K562 (cell line): Measurements from ENCODE around the gene FAM180B. TPM values are rescaled to one million over a fixed set of nuclear protein-coding genes. Genes with fewer than 3 reads are reported as not detected.
A peak's percentile ranks its signal among the peaks of the same experiment; 100 is the strongest.

Source experiments
- ATAC-seq: fragments of 200-7000 bp; cut with Tn5 transposase; 3 replicates; pipeline ENCODE4 v1.9.1; 2020; ENCODE audit warnings: moderate library complexity
- BruUV-seq: library from RNA; stranded (reverse); fragments of 400-500 nt; replicated peaks from 2 replicates; lab custom pipeline; 2021; lab: Mats Ljungman, UMichigan
- CTCF ChIA-PET: fragments of 300-600 bp; formaldehyde crosslinking; extraction: SDS; loops from one replicate; lab custom pipeline; 2021; ENCODE audit warnings: low intra/inter-chr PET ratio; lab: Yijun Ruan, JAX
- POLR2A ChIA-PET: fragments of 300-600, 350-650 bp; sonication (Branson Sonifier 250); formaldehyde crosslinking; extraction: SDS; loops from one replicate; lab custom pipeline; 2021; ENCODE audit warnings: antibody characterized with exemption, inconsistent platforms; lab: Yijun Ruan, JAX
- DNase-seq, 4 experiments: peaks; one replicate each; pipeline versions ENCODE4 v3.0.0 to v3.0.0-alpha.2; 2011 to 2018; ENCODE audit warnings: low spot score in 3 of 4, mixed read lengths in 3 of 4; ENCODE audit errors: extremely low read depth in 1 of 4
- FAIRE-seq: peaks from 2 replicates; lab custom pipeline; 2011; peaks lifted over from hg19 to GRCh38; lab: Jason Lieb, UNC
- H2AFZ ChIP-seq: 2 replicates; pipeline ENCODE4 v1.6.0; 2011; ENCODE audit warnings: low read depth, low read length, control low read depth, inconsistent platforms
- H3K27ac ChIP-seq: fragments of 200-600 bp; 3 replicates; pipeline ENCODE4 v1.8.0; 2011; ENCODE audit warnings: low read depth, mild to moderate bottlenecking, control low read depth, inconsistent platforms, low read length, moderate library complexity, mixed read lengths; ENCODE audit errors: extremely low read depth
- H3K27me3 ChIP-seq, 2 experiments: fragments of 300-600 bp in 1 of 2; 2 replicates in 1 of 2; 3 replicates in 1 of 2; pipeline versions ENCODE4 v1.6.0 to v1.8.0; 2011; ENCODE audit warnings: inconsistent platforms in 2 of 2, low read length in 2 of 2, mild to moderate bottlenecking in 1 of 2, mixed read lengths in 1 of 2, moderate library complexity in 1 of 2; ENCODE audit not compliant: control insufficient read depth in 2 of 2, insufficient read depth in 2 of 2
- H3K36me3 ChIP-seq: fragments of 300-600 bp; 3 replicates; pipeline ENCODE4 v1.8.0; 2011; ENCODE audit warnings: mild to moderate bottlenecking, low read length, inconsistent platforms; ENCODE audit not compliant: control insufficient read depth, insufficient read depth
- H3K4me1 ChIP-seq, 2 experiments: fragments of 200-600 bp in 1 of 2; replicated peaks in 1 of 2; 2 replicates in 1 of 2; 3 replicates in 1 of 2; pipeline versions ENCODE4 v1.5.1 to v1.8.0; 2011; ENCODE audit warnings: inconsistent platforms in 2 of 2, low read length in 2 of 2, mild to moderate bottlenecking in 1 of 2, mixed read lengths in 1 of 2, moderate library complexity in 1 of 2; ENCODE audit not compliant: control insufficient read depth in 2 of 2, insufficient read depth in 2 of 2
- H3K4me2 ChIP-seq: 2 replicates; pipeline ENCODE4 v1.6.1; 2011; ENCODE audit warnings: low read length, control low read depth, inconsistent platforms, mixed read lengths; ENCODE audit not compliant: insufficient read depth
- H3K4me3 ChIP-seq: fragments of 200-600 bp; sonication (generic), shearing (Covaris generic); 2 replicates; pipeline ENCODE4 v1.5.1; 2016; ENCODE audit warnings: control low read depth, inconsistent platforms
- H3K79me2 ChIP-seq: fragments of 200-600 bp; 3 replicates; pipeline ENCODE4 v1.8.0; 2011; ENCODE audit warnings: low read length, inconsistent platforms; ENCODE audit not compliant: control insufficient read depth, insufficient read depth
- H3K9ac ChIP-seq, 2 experiments: 2 replicates each; pipeline versions ENCODE4 v1.6.0 to v1.6.1; 2011; ENCODE audit warnings: low read depth in 2 of 2, low read length in 2 of 2, control low read depth in 1 of 2, inconsistent platforms in 1 of 2, mild to moderate bottlenecking in 1 of 2, mixed read lengths in 1 of 2; ENCODE audit not compliant: insufficient read depth in 1 of 2
- H3K9me1 ChIP-seq: one replicate; pipeline ENCODE4 v1.6.0; 2011; ENCODE audit warnings: inconsistent platforms, mild to moderate bottlenecking, low read length, moderate library complexity; ENCODE audit not compliant: control insufficient read depth, insufficient read depth
- H3K9me3 ChIP-seq: replicated peaks from 2 replicates; pipeline ENCODE4 v1.5.1; 2011; ENCODE audit warnings: low read depth, low read length, inconsistent platforms; ENCODE audit not compliant: control insufficient read depth, insufficient read depth
- H4K20me1 ChIP-seq: replicated peaks from 2 replicates; pipeline ENCODE4 v1.6.1; 2011; ENCODE audit warnings: low read length, inconsistent platforms, mixed read lengths; ENCODE audit not compliant: control insufficient read depth, insufficient read depth
- ARID1B ChIP-seq: fragments of 450-650 bp; IDR thresholded peaks from 2 replicates; pipeline ENCODE4 v1.6.1; 2016; ENCODE audit warnings: antibody characterized with exemption, mild to moderate bottlenecking, inconsistent platforms
- CBFA2T3 ChIP-seq: fragments of 450-650 bp; IDR thresholded peaks from 2 replicates; pipeline ENCODE4 v1.6.1; 2017
- CREM ChIP-seq: IDR thresholded peaks from 2 replicates; pipeline ENCODE4 v1.6.1; 2014; ENCODE audit warnings: antibody characterized with exemption, low read depth
- CTBP1 ChIP-seq: fragments of 450-650 bp; IDR thresholded peaks from 2 replicates; pipeline ENCODE4 v1.6.1; 2016; ENCODE audit warnings: borderline replicate concordance
- DMBX1 ChIP-seq: fragments of 250-450 bp; sonication (Bioruptor Pico); IDR thresholded peaks from 2 replicates; pipeline ENCODE4 v1.8.0; 2022; ENCODE audit warnings: inconsistent platforms, mild to moderate bottlenecking, moderate library complexity, borderline replicate concordance
- DPF2 ChIP-seq: fragments of 450-650 bp; IDR thresholded peaks from 2 replicates; pipeline ENCODE4 v1.6.1; 2016
- EP300 ChIP-seq: IDR thresholded peaks from 2 replicates; pipeline ENCODE4 v1.6.1; 2012; ENCODE audit warnings: low read length, improper control_type of control experiment
- ESRRA ChIP-seq: fragments of 450-650 bp; IDR thresholded peaks from 2 replicates; pipeline ENCODE4 v1.6.1; 2014; ENCODE audit warnings: low read depth, mild to moderate bottlenecking, moderate library complexity, borderline replicate concordance
- HDAC2 ChIP-seq: fragments of 450-650 bp; IDR thresholded peaks from 2 replicates; pipeline ENCODE4 v1.6.1; 2016; ENCODE audit warnings: mild to moderate bottlenecking
- HES1 ChIP-seq: fragments of 450-650 bp; IDR thresholded peaks from 2 replicates; pipeline ENCODE4 v1.6.1; 2016; ENCODE audit warnings: low read depth, mild to moderate bottlenecking, moderate library complexity
- KDM4B ChIP-seq, 2 experiments: fragments of 450-650 bp in 1 of 2; sonication (generic) in 1 of 2; IDR thresholded peaks; 2 replicates each; pipeline ENCODE4 v1.6.1; 2016 to 2017; ENCODE audit warnings: borderline replicate concordance in 2 of 2, antibody characterized with exemption in 1 of 2, low read depth in 1 of 2, mild to moderate bottlenecking in 1 of 2
- MEF2D ChIP-seq: conservative IDR thresholded peaks from 2 replicates; pipeline ENCODE4 v1.6.1; 2016; ENCODE audit warnings: low read depth, missing genetic modification characterization, missing compliant biosample characterization
- MEIS2 ChIP-seq: fragments of 450-650 bp; IDR thresholded peaks from 2 replicates; pipeline ENCODE4 v1.6.1; 2014; ENCODE audit warnings: mild to moderate bottlenecking; ENCODE audit not compliant: partially characterized antibody
- NCOA2 ChIP-seq, 2 experiments: fragments of 450-650 bp; IDR thresholded peaks; 2 replicates each; pipeline ENCODE4 v1.6.1; 2018; ENCODE audit warnings: mild to moderate bottlenecking in 2 of 2, moderate library complexity in 1 of 2; ENCODE audit not compliant: partially characterized antibody in 2 of 2
- PBX2 ChIP-seq, 2 experiments: IDR thresholded peaks in 1 of 2; conservative IDR thresholded peaks in 1 of 2; 2 replicates each; pipeline ENCODE4 v1.6.1; 2016; ENCODE audit warnings: low read depth in 2 of 2, mild to moderate bottlenecking in 1 of 2, missing compliant biosample characterization in 1 of 2, missing genetic modification characterization in 1 of 2, moderate library complexity in 1 of 2
- PHB2 ChIP-seq: fragments of 450-650 bp; IDR thresholded peaks from 2 replicates; pipeline ENCODE4 v1.6.1; 2017; ENCODE audit warnings: low read depth
- PKNOX1 ChIP-seq: fragments of 450-650 bp; IDR thresholded peaks from 2 replicates; pipeline ENCODE4 v1.6.1; 2016
- RAD51 ChIP-seq: fragments of 450-650 bp; IDR thresholded peaks from 2 replicates; pipeline ENCODE4 v1.7.1; 2016; ENCODE audit warnings: low read depth, mild to moderate bottlenecking, borderline replicate concordance
- TEAD4 ChIP-seq, 2 experiments: sonication (generic) in 1 of 2; formaldehyde crosslinking in 1 of 2; IDR thresholded peaks; 2 replicates each; pipeline versions ENCODE4 v1.6.1 to v1.8.0; 2012 to 2022; ENCODE audit warnings: borderline replicate concordance in 1 of 2, inconsistent platforms in 1 of 2, low read length in 1 of 2, mild to moderate bottlenecking in 1 of 2, missing genetic modification reagents in 1 of 2
- WGBS: fragments of 100-300 bp; shearing (Covaris generic); methylation state at CpG from one replicate; pipeline ENCODE4 v1.1.6; 2016; ENCODE audit warnings: low coverage, mixed read lengths; ENCODE audit not compliant: insufficient coverage; ENCODE audit errors: missing lambda C conversion rate; 5-methylcytosine and 5-hydroxymethylcytosine counted together
- in situ Hi-C: fragments of 300-500 bp; cut with MboI; formaldehyde crosslinking; loops from 4 replicates; pipeline ENCODE4 v1.15.0; 2018; ENCODE audit warnings: inconsistent platforms, mixed read lengths
- intact Hi-C: fragments of 100-400 bp; cut with micrococcal nuclease; formaldehyde crosslinking; loops from 2 replicates; pipeline ENCODE4 v1.14.2; 2022
- polyA plus RNA-seq, 8 experiments: library from polyadenylated mRNA; depleted of rRNA in 4 of 8; stranded (reverse) in 5 of 8; unstranded in 3 of 8; fragments of >200 nt; fragmentation: Nextera tagmentation in 2 of 8; fragmentation: Illumina TruSeq in 1 of 8; extraction: Ambion mirVana in 2 of 8; extraction: Trizol in 1 of 8; gene quantifications; 2 replicates each; pipeline versions ENCODE4 v1.2.1 to v1.2.3, GENCODE V29; 2011 to 2014; ENCODE audit warnings: inconsistent platforms in 1 of 8, missing spikeins in 1 of 8
- total RNA-seq, 7 experiments: library from RNA; depleted of rRNA in 6 of 7; stranded (reverse); fragments of >200 nt in 6 of 7; fragmentation: Illumina TruSeq in 2 of 7; extraction: Trizol in 2 of 7; gene quantifications; 2 replicates each; pipeline versions ENCODE4 v1.2.1 to v1.2.3, GENCODE V29; 2011 to 2021; ENCODE audit warnings: low replicate concordance in 1 of 7

Gene FAM180B
- total and polyA plus RNA-seq, 9 of the 15 experiments (the other 6 are each of a cell fraction or from before 2014, with no cell fraction given) = 0.05 to 0.14 TPM; not detected in 7

- H3K36me3 ChIP-seq = no peaks in the 10 kb centered on the region
- FAIRE-seq (no peak), ATAC-seq (peak; percentile 74), DNase-seq (peak in 2 of 4 experiments; percentile 43 to 52)
- intact Hi-C loops (no loop called here), in situ Hi-C loops (no loop called here)
- no peak overlapping the region for H3K4me2 ChIP-seq
- BruUV-seq = no TSS peak
- WGBS = 3% methylated on average over 3 of the region's 3 CpGs
- POLR2A ChIA-PET = interaction anchor here (0.7 to 2.4 kb wide), 5 partner anchors 10 to 187 kb away, joined by 3 to 9 read pairs (median 4); partner anchors contain the start of gene FAM180B
- no peak overlapping the region for H2AFZ ChIP-seq
- H3K9ac ChIP-seq = no peak overlapping the region
- H3K9me1 ChIP-seq = no peaks in the 10 kb centered on the region
- no peak overlapping the region for H3K27ac ChIP-seq
- H4K20me1 ChIP-seq = peaks cover 6% of the 10 kb centered on the region
- no peaks in the 10 kb centered on the region for H3K9me3 ChIP-seq
- H3K4me3 ChIP-seq = no peak overlapping the region
- CTCF ChIA-PET = no interaction called here
- H3K4me1 ChIP-seq = peaks cover 4 to 15% of the 10 kb centered on the region in 2 experiments; a peak in 4 of 5 replicates
- peaks cover 21 to 28% of the 10 kb centered on the region in 2 experiments for H3K27me3 ChIP-seq
- H3K79me2 ChIP-seq = no peaks in the 10 kb centered on the region
- TF ChIP-seq HDAC2 (0 out of 2 replicates have a peak, but pooled peaks have one; percentile 29), TEAD4 (IDR thresholded peaks at IDR 0.05; ENCODE audit: low read length) (peak; percentile 34; the same call in 1 of the 2 replicates), TEAD4 (CRISPR knock-in tag; IDR thresholded peaks at IDR 0.05; ENCODE audit: borderline replicate concordance) (no peak), ESRRA (peak; percentile 51; the same call in 1 of the 2 replicates), DMBX1 (peak; percentile 36; the same call in 1 of the 2 replicates), CREM (0 out of 2 replicates have a peak, but pooled peaks have one; percentile 19), EP300 (0 out of 2 replicates have a peak, but pooled peaks have one; percentile 2), ARID1B (peak; percentile 58), CTBP1 (0 out of 2 replicates have a peak, but pooled peaks have one; percentile 43), PHB2 (no peak), CBFA2T3 (peak; percentile 14; the same call in 1 of the 2 replicates), RAD51 (no peak), PBX2 (CRISPR knock-in tag; IDR thresholded peaks at IDR 0.05; ENCODE audit: low read depth) (peak; percentile 18; the same call in 1 of the 2 replicates), PBX2 (tag; conservative IDR thresholded peaks at IDR 0.05; ENCODE audit: low read depth) (peak; percentile 95), PKNOX1 (peak; percentile 47; the same call in 1 of the 2 replicates), KDM4B (IDR thresholded peaks at IDR 0.05; ENCODE audit: borderline replicate concordance in 2 of 2, low read depth in 1 of 2) (no peak), MEF2D (tag) (no peak), DPF2 (peak; percentile 66; the same call in 1 of the 2 replicates), MEIS2 (peak; percentile 98), HES1 (0 out of 2 replicates have a peak, but pooled peaks have one; percentile 60), NCOA2 (IDR thresholded peaks at IDR 0.05; ENCODE audit: partially characterized antibody in 2 of 2) (peak in 1 of 2 experiments; percentile 89)
Measured at GRCh38 chr11:47605921-47606320, 19.4 kb downstream of the FAM180B start.
